HK-2 (cell line): Measurements from ENCODE around the gene TRIO.

Experiments used
- DNase-seq: peaks from one replicate; pipeline ENCODE4 v3.0.0-alpha.2; 2018; ENCODE audit not compliant: unreplicated experiment

TRIO gene

GRCh38 chr5:14438195-14438606, 295.1 kb downstream of the TRIO start:
- no peak for DNase-seq

DNA sequence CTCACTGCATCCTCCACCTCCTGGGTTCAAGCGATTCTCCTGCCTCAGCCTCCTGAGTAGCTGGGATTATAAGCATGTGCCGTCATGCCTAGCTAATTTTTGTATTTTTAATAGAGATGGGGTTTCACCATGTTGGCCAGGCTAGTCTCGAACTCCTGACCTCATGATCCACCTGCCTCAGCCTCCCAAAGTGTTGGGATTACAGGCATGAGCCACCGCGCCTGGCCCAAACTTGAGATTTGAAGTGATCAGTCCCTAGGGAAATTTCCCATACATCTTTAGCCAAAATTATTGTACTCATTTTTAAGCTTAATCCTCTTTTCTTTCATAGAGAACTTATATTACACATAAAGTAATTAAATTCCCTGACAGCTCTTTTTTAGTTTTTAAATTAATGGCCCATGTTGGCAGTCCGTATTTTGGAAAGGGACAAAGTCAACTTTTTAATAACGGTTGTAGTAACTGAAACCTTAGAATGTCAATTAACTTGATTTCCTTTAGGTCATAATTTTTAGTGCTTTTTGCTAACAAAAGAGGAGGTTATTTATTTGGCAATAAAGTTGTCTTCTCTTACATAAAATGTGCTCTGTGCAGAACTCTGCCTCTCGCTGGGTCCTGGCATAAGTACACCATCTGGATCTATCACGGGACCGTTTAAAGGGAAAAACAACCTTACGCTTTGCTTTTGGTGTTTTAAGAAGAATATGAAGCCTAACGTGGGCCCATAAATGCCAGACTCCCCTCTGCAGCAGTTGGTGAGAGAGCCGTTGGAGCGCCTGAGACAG, 296.1 kb downstream of the TRIO start:
- no peak for DNase-seq

- DNase-seq: no peak
Observed at GRCh38 chr5:14440223-14440581, 297.1 kb downstream of the TRIO start.

DNA sequence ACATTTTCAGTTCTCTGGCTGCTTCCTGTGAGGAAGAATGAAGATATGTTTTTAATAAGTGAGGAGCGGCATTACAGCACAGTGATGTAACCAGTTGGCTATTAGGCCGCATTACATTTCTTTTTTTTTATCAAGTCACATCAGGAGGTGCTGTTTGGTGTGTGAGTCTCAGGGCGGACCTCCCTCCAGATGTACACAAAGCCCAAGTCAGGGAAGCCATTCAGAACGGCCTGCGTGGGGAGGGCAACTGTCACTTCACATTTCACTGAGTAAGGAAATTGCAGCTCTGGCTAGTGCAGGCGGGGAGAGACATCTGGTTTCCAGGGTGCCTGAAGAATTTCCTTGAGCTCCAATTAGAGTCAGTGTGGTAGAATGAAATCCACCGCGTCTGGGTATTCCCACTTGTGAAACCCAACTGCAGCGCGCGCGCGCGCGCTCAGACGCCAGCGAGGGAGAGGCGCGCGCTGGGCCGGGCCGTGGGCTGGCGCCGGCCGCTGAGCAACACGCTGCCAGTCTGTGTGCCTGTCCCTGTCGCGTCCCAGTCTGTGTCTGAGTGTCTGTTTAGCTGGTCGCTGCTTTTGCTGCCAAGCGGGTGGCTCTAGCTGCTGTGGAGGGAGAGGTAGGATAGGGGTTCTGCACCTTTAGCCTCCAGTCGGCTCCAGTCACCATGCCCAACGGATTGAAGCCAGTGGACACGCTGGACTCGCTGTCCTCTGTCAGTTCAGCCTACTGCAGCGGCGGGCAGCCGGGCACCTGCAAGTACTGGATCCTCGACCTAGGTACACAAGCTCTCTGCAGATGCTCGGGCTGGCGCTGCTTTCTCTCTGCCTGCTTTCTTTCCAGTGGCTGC, 297.7 kb downstream of the TRIO start:
- no peak for DNase-seq

DNA sequence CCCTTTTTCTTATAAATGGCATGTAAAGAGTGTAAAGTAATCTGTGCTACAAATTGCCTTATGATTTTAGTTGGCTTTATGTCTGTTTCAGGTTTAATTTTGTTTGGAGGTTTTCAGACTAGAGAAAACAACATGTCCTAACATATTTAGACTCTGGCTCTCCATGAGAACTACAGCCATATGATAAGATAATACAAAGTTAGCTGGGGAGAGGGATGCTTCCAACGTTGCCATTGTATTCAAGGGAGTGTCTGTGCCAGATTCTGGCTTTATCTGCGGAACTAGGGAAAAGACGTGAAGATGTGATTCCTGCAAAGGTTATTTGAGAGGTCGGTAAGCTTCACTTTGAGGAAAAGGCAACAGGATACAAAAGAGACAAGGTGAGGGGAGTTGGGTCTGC, 298.5 kb downstream of the TRIO start:
- DNase-seq: no peak

- no peak for DNase-seq
Observed at GRCh38 chr5:14442536-14442935, 299.4 kb downstream of the TRIO start.

GRCh38 chr5:14443671-14444093, 300.5 kb downstream of the TRIO start:
- no peak for DNase-seq

DNA sequence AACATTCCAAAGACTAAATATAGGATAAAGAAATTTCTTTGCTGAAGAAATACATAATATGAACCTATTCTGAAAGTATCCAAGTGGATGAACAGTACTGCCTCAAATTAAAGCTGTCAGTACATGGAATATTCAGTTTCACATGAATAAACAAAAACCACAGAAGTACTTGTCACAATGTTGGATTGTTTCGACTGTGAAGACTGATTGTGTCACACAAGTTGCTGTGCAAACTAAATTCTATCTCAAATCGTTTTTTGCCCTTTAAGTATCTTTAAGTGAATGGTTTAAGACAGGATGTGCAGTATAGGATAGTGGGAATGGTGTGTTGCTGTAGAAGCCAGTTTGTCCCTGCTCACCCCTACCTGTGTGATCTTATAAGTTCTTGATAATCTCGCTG, 301.0 kb downstream of the TRIO start:
- DNase-seq: no peak

DNA sequence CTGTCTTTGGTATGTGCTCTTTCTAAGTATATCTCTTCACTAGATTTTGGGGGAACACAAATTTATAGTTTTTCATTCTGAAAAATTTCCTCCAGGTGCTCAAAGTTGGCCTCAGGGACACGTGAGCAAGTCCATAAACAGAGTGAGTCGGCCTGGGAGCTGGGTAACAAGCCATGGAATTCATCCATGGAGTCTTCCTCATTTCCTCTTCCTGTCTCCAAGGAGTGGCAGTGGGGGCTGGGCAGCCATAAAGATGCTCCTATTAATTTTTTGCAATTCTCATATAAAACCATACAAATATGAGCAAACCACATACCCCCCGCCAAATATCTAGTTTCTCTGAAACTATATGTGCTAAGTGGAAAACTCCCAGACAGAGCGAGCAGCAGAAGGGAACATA, 301.9 kb downstream of the TRIO start:
- no peak for DNase-seq

DNA sequence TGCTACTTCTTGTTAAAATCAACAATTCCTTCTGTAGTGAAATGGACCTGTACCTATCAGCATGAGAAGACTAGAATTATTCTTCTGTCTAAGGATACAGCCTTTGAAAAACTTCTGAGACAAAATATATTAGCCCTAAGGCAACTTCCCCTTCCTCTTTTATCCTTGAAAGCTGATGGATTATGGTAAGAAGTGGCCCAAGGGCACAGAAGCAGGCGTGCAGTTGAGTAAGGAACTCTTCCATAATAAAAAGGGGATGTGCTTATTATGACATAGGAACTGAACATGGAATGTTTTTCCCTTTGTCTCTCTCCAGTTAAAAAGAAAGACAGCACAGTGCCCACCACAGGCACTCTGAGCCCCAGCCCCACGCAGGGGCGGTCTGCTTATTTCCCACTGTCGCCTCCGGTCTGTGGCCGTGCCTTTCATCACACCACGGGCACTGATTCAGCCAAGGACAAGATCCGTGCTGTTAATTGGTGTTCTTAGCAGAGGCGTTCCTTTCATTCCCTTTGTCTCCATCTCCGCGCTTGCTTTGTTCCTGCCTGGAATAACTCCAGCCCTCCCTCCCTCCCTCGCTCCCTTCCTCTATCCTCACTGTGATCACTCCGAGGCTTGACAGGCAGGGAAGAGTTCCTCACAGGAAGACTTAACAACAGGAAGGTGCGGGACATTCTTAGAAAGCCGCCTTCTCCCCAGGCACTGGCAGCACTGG, 302.6 kb downstream of the TRIO start:
- DNase-seq: no peak

DNA sequence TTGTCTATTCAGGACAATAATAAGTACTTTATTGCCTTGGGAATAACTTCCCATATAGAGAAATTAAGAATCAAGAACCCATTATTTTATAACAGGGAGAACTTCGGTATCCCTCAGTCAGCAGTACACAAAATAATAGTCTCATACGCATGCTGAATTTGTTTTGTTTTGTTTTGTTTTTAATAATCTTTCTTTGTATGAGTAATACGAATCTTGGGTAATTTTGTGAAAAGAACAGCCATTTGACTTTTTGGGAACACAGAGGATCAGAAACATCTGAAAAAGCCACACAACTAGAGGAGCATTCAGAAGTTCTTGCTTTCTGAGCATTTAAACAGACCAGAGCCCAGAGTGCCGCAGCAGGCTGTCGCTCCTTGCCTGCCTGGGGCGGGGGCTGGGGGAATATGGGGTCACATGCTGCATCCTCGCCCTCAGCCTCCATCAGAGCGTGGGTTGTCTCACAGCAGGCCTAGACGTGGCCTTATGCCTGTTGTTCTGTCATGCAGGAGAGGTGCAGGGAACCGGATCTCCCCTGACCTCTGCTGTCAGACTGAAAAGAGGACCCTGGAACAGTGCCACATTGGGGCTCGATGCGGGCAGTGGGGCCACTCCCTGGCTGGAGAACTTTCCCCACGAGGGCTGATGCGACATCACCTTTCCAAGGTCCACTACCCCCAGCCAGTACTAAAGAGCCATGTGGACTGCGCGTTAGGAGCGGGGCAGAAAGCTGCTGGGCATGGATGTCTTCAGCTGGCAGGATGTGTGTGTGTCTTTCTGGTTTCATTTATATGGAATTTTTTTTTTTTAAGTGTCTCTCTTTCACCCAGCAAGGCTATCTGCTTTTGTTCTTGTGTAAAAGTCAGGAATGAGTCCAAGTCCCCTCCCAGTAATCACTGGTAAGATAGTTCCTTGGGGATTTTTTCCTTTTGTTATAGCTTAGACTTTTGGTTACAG, 305.1 kb downstream of the TRIO start:
- DNase-seq: peak; percentile 71

DNA sequence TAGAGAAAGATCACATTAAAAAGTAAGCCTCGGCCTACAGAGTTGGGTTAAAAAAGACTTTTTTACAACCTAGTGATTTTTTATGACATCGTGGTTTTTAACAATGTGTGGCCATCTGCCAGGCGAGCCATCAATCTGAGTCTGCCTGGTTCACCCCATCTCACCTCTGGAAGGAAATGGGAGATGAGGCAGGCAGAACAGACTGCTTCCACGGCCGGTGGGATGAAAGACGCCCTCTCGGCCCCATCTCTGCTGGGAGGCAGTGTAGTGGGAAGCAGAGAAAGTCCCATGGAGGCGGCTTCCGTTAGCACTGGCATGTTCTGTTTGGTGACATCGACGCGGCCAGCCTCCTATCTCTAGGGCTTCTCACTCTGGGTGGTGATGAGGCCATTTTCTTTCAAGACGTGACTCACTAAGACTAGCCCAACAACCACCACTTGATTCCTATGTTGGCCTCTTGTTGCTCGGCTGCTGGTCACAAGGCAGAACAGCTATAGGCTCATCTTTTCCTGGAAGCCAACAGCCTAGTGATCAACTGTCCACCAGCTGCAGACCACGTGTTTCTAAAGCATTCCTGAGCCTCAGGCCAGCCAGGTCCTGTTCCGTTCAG, 306.0 kb downstream of the TRIO start:
- DNase-seq: peak; percentile 83

DNA sequence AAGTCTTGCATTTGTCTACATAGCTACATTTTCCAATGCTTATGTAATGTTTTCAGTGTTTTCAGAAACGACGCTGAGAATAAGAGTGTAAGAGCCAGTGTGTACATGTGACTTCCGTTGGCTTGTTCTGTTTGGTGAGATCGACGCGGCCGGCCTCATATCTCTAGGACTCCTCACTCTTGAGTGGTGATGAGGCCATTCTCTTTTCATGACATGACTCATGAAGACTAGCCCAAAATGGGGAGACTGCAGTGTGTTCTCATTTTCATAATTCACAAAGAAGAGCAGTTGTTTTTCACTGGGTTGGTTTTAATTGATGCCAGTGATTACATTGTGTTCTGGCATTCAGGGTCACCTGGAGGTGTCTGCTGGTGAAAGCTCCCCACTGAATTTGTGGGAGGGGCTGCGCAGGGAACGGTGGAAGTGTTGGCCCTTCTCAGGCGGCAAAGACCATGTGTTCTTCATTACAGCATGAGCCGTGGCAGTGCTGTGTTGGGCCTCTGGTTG, 306.9 kb downstream of the TRIO start:
- no peak for DNase-seq

GRCh38 chr5:14450742-14451141, 307.6 kb downstream of the TRIO start:
- DNase-seq: no peak

DNA sequence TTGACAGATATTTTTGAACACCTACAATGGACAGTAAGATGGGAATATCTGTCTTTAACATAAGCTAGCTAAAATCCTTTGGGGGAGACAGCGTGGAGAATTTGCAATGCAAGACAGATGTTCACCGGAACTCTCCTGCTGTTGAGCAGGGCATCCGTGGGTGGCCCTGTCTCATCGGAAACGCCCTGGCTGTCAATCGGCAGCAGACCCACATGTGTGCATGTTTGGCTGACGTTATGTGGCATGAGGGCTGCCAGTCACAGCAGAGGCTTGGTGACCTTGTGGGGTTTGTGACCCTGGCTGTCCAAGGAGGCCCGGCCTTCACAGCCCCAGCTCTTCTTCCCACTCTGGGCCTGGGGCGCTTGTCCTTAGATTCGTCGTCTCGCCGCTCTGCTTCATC, 308.7 kb downstream of the TRIO start:
- no peak for DNase-seq

DNA sequence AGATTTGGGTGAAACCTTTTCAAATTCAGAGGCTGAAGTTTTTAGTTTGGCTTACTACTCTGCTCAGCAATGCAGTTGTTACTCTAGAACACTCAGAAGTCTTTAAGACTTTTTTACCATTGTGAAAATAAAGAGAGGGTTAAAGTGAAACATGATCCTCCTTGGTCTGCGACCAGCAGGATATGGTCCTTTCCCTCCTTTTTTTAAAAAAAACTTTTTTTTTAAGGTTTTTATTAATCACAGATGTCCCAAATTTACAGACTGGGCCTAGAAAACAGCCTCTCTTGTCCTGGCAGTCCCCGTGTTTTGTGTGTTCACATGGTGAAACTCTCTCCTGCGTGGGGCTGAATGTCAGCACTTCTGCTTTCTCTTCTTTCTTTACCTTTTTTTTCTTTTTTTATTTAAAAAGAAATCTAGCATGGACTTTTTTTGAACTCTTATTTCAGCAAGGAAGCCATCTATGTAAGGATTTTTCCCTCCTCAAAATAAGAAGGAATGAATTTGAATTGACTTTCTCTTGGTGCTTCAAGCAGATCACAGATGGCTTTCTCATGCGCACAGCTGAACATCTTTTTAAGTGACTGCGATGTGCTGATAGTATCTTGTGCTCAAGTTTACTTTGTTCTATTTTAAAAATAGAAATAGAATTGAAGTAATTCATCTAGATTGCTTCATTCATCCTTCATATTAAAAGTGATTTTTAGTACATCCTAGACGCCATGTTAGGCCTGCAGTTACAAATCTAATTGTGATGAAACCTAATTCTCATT, 309.7 kb downstream of the TRIO start:
- no peak for DNase-seq

DNA sequence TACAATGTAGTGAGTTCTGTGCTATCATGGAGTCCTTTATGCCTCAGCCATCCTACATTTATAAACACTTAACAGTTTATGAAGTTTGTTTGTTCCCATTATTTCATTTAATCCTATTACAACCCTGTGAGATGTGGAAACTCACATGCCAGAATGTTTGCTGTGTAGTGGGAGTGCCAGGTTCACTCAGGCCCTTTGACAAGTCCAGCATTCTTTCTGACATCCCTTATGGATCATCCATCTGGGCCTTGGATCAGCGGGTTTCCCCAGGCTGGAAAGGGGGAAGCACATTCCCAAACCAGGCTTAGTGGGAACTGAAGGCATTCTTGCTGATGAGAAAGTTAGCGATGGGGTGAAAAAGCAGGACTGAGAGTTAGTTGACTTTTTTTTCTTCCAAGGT, 310.3 kb downstream of the TRIO start:
- DNase-seq: no peak

DNA sequence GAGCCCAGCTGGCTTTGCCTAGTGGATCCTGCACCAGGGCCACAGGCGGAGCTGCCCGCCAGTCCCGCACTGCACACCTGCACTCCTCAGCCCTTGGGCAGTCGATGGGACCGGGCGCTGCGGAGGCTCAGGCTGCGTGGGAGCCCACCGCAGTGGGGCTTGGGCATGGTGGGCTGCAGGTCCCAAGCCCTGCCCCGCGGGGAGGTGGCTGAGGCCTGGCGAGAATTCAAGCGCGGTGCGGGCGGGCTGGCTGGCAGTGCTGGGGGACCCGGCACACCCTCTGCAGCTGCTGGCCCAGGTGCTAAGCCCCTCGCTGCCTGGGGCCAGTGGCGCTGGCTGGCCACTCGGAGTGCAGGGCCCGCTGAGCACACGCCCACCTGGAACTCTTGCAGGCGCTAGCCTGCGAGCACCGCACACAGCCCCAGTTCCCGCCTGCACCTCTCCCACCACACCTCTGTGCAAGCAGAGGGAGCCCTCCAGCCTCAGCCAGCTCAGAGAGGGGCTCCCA, 312.7 kb downstream of the TRIO start:
- no peak for DNase-seq

- no peak for DNase-seq
Observed at GRCh38 chr5:14457476-14457875, 314.3 kb downstream of the TRIO start.

GRCh38 chr5:14458414-14458813, 315.3 kb downstream of the TRIO start:
- DNase-seq: no peak
